ENCODE measurements around the gene SH3YL1.

Gene SH3YL1, protein sequence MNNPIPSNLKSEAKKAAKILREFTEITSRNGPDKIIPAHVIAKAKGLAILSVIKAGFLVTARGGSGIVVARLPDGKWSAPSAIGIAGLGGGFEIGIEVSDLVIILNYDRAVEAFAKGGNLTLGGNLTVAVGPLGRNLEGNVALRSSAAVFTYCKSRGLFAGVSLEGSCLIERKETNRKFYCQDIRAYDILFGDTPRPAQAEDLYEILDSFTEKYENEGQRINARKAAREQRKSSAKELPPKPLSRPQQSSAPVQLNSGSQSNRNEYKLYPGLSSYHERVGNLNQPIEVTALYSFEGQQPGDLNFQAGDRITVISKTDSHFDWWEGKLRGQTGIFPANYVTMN

DNA sequence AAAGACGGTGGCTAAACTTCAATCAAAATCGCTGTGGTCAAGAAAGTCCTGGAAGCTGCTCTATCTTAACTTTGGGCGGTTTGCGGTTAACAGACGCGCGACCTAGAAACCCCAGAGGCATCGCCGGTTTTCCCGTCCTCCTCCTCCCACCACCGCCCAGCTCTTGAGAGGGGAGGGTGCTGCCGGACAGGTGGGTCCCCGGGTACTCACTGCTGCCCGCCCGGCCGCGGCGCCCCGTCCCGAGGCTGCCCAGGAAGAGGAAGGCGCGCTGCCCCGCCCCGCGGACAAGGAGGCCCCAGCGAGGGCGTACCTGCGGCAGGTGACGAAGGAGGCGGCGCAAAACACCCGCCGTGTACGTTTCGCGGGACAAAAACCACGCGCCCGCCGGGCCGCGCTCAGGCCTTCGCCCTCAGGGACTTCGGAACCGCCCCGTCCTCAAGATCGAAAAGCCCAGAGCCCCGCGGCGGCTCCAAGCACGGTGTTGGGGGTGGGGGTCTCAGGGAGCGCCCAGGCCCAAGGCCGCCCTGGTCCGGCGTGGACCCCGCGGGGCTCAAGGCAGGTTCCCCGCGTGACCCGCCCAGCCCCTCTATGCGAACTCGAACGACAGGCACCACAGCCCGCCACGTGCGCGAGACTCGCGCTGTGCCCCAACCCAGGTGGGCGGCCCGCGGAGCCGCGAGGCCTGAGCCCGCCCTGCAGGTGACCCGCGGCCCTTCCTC, at the start of gene SH3YL1:
Gene SH3YL1 (minus strand): TSS at position 259 of the 719 bp plus-strand sequence. CDS start 48 bp downstream, at position 211.
- H3K27ac ChIP-seq = peak within 1 kb of the TSS; percentile 81
- TF ChIP-seq, protein P1, sequence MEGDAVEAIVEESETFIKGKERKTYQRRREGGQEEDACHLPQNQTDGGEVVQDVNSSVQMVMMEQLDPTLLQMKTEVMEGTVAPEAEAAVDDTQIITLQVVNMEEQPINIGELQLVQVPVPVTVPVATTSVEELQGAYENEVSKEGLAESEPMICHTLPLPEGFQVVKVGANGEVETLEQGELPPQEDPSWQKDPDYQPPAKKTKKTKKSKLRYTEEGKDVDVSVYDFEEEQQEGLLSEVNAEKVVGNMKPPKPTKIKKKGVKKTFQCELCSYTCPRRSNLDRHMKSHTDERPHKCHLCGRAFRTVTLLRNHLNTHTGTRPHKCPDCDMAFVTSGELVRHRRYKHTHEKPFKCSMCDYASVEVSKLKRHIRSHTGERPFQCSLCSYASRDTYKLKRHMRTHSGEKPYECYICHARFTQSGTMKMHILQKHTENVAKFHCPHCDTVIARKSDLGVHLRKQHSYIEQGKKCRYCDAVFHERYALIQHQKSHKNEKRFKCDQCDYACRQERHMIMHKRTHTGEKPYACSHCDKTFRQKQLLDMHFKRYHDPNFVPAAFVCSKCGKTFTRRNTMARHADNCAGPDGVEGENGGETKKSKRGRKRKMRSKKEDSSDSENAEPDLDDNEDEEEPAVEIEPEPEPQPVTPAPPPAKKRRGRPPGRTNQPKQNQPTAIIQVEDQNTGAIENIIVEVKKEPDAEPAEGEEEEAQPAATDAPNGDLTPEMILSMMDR (conservative IDR thresholded peaks at IDR 0.05) = no peak
- TF ChIP-seq ZFX (IDR thresholded peaks at IDR 0.05) = peak; percentile 41

DNA sequence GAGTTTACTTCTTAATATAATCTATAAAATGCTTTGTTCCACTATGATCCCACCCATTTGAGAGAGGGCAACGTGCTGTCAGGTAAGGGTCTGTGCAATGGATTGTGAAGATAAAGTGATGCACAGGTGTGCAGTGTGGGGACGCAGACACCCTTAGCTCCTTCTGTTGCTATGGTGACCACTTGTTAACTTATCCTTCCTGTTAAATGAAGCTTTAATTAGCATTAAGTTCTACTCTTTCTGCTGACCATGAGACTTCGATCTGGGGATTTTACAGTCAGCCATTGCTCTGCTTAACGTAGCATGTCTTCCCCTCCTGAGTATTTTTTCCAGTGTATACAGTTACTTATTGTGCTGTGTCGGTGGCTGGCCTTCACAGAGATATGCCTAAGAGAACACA, 47.2 kb upstream of the SH3YL1 start:
- TF ChIP-seq, protein P1 (conservative IDR thresholded peaks at IDR 0.05) = no peak
- no peak for TF ChIP-seq ZFX (IDR thresholded peaks at IDR 0.05)
- H3K27ac ChIP-seq = no peak overlapping the region

DNA sequence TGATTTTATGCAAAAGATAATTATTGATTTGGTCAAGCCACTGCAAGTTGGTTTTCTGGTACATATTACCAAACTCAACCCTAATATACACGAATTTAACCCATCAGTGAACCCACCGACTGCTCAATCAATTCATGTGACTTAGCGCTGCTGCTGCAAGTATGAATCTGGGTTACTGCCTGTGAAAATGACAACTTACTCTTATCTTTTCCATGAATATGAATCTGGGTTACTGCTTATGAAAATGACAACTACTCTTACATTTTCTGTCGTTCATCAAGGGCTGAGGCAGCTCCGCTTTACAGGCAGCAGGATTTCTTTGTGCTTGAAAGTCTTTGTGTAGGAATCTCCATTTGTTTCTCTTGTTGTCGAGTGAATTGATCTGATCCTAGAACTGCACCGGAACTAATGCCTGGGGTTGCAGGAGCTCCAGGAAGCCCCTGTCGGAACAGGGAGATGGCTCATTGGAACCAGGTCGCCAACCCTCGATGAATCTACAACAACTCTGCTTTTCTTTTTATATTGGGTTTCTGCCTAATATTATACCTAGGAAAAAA, 46.2 kb upstream of the SH3YL1 start:
- H3K27ac ChIP-seq = no peak overlapping the region
- TF ChIP-seq, protein P1 (conservative IDR thresholded peaks at IDR 0.05) = no peak
- TF ChIP-seq ZFX (IDR thresholded peaks at IDR 0.05) = no peak

DNA sequence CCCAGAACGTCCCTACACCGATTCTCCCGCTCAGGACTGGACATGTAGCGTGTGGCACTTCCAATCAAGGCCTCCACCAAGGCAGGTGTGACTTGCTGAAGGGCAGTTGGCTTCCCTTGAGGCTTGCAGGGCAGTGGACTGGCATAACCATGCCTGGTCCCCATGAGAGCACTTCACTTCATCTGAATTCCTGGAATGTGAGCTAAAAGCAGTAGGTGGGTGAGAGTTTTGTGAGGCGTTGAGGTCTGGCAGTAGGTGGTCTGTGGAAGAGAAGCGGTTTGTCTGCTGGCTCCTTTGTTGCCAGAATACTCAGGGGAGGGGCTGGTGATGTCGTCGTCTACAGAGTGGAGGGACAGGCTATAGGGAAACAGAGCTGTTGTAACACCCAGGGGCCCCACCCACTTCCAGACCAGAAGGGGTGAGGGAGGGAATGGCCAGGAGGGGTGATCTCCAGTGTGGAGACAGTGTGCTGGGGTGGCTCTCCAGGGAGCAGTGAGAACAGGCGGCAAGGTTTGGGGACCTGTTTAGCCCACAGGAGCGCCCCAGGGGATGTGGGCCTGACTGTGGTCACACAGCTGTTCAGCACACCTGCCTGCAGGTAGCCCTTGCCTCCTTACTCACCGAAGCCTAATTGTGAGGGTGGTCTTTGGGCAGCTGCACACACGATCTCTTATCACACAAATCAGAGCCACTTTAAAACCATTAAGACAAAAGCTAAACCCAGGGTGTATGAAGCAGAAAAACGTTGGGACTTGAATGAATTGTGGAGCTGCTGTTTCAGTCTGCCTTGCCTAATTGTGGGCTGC, 45.5 kb upstream of the SH3YL1 start:
- no peak for TF ChIP-seq ZFX (IDR thresholded peaks at IDR 0.05)
- TF ChIP-seq, protein P1 (conservative IDR thresholded peaks at IDR 0.05) = no peak
- H3K27ac ChIP-seq = no peak overlapping the region

DNA sequence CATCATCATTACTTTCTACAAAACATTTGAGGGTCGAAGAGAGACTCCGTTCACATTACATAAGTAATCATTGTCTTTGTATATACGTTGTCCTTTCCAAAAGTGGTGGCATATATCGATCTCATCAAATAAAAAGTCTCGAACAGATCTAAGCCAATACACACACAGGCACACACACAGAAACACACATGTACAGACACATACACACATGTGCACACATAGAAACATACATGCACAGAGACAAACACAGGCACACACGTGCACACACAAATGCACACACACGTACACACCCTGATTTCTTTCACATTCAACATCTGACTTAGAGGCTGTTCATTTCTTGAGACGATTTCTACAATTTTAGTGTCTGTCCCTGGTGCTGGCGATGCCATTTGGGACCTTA, 41.5 kb upstream of the SH3YL1 start:
- H3K27ac ChIP-seq = no peak overlapping the region
- TF ChIP-seq ZFX (IDR thresholded peaks at IDR 0.05) = no peak
- TF ChIP-seq, protein P1 (conservative IDR thresholded peaks at IDR 0.05) = no peak

DNA sequence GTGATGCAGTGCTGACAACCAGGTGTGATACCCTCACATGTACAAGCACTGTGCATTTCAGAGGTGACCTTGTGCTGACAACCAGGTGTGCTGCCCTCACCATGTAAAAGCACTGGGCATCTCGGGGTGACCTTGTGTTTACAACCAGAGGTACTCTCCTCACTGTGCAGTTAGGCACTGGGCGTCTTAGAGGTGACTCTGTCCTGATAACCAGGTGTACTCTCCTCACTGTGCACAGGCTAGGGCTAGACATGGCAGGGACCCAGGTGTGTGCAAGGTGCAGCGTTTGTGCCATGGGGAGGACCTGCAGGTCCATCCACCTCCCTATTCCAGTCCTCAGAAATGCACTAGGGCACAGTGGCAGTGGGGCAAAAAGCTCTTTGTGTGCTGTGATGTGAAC, 32.5 kb upstream of the SH3YL1 start:
- TF ChIP-seq, protein P1 (conservative IDR thresholded peaks at IDR 0.05) = no peak
- TF ChIP-seq ZFX (IDR thresholded peaks at IDR 0.05) = no peak
- H3K27ac ChIP-seq = no peak overlapping the region

All from C4-2B (cell line).